Stimulated activated CD8-positive, alpha-beta memory T cell treated with anti-CD3 and anti-CD28 coated beads, Interleukin-4, amount 100 ng/mL, for 1 hour (primary cell): ENCODE data around the gene MAP4.
"Not testable (repeated sequence)": the region's sequence is repeated elsewhere in the genome, so short reads cannot be mapped to it uniquely, and the experiment has no call there.

Source experiments
- DNase-seq, 2 donors: peaks; one replicate each; pipeline ENCODE4 v3.0.0-alpha.2; 2020; ENCODE audit warnings: low read depth in 2 of 2, low spot score in 1 of 2

MAP4 gene

DNA sequence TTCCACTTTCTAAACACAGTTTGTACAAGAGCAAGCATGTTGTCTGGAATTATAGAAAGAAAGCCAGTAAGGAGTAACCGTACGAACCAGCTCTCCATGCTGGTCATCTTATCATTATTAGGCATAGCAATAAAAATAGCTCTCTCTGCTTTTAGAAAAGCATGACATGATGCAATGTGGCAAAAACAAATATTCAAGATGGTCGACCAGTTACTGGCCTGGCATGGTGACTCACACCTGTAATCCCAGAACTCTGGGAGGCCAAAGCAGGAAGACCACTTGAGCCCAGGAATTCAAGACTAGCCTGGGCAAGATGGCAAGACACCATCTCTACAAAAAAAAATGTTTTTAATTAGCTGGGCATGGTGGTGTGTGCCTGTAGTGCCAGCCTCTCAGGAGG, 2.6 kb upstream of the MAP4 start:
- no peak for DNase-seq

GRCh38 chr3:48015431-48016180, 610 bp downstream of the MAP4 start:
- no peak for DNase-seq

DNA sequence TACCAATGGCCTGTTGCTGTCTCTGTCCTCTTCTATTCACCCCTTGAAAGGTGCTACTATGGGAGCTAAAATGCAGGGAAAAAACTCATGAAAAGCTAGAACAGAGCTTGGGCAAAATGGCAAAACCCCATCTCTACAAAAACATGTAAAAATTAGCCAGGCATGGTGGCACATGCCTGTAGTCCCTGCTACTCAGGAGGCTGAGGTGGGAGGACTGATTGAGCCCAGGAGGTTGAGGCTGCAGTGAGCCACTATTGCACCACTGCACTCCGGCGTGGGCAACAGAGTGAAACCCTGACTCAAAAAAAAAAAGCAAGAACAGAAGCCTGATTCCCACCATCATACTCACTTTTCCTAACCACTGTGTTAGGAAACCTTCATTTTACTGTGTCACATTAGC, 1.9 kb downstream of the MAP4 start:
- no peak for DNase-seq

DNA sequence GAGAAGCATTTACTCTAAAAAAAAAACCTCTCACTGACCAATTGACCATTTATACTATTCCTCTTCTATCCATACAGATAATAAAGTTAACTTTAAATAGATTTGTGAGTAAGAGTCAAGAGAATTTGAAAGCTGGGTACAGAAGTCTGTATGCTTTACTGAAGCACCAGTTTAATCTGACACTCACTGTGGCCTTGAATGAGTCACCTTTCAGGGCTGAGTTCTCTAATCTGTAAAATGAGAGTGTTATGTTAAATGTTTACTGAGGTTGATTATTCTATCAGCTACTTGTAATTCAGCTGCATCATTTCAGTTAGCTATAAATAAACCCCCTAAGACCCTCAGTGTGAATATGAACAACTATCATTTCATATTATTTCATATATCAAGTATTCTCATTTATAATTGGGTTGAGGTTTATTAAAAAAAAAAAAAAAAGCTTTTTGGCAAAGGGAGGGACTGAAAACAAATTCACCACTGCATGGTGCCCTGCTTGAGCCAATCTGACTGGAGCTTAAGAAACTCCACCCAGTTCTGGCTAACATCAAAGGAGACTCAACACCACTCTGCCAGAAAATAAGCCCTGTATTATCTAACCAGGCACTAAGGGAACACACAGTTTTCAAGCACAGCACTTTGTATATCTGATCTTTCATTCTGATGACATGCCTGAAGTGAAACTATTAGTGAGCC, 2.8 kb downstream of the MAP4 start:
- DNase-seq: no peak

- DNase-seq: no peak
Observed at GRCh38 chr3:48012659-48013058, 3.6 kb downstream of the MAP4 start.

DNA sequence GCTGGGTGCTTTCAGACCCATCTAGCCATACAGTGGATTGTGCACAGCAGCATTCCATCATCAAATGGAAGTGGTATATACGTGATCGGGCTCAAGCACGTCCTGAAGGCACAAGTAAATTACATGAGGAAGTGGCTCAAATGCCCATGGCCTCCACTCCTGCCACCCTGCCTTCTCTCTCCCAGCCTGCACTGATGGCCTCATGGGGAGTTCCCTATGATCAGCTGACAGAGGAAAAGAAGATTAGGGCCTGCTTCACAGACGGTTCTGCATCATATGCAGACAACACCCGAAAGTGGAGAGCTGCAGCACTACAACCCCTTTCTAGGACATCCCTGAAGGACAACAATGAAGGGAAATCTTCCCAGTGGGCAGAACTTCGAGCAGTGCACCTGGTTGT, 8.2 kb downstream of the MAP4 start:
- not testable (repeated sequence) for DNase-seq

DNA sequence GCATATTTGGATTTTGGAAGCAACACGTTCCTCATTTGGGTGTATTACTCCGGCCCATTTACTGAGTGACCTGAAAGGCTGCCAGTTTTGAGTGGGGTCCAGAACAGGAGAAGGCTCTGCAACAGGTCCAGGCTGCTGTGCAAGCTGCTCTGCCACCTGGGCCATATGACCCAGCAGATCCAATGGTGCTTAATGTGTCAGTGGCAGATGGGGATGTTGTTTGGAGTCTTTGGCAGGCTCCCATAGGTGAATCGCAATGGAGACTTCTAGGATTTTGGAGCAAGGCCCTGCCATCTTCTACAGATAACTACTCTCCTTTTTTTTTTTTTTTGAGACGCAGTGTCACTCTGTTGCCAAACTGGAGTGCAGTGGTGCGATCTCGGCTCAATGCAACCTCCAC, 8.9 kb downstream of the MAP4 start:
- not testable (repeated sequence) for DNase-seq

- DNase-seq: not testable (repeated sequence)
Observed at GRCh38 chr3:48006794-48007193, 9.4 kb downstream of the MAP4 start.

DNA sequence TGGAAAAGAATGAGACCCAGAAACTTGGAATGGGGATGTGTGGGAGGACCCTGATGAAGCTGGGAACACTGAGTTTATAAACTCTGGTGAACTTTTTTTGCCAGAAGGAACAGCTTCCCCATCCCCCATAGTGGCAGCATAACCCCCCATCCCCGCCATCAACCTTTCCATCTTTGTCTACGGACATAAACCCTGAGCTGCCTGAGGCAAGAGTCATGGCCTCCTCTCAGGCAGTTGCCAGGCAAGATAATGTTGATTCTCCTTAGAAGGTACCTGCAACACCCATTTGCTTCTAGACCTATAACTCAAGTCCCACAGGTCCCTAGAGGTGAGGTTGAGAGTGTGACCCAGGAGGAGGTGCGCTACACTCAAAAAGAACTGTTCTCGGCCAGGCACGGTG, 11.5 kb downstream of the MAP4 start:
- DNase-seq: no peak

DNA sequence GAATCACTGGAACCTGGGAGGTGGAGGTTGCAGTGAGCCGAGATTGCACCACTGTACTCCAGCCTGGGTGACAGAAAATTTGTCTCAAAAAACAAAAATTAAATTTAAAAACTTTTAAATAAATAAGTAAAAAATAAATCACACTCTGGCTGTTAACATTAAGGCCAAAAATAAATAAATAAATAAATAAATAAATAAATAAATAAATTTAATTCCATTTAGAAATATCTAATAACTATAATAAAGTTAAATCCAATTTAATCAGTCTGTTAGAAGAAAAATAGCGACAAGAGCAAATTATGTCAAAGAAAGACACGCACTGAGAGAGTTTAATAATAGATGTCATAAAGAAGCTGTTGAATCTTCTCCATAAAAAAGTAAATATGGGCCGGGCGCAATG, 13.4 kb downstream of the MAP4 start:
- DNase-seq: no peak

DNA sequence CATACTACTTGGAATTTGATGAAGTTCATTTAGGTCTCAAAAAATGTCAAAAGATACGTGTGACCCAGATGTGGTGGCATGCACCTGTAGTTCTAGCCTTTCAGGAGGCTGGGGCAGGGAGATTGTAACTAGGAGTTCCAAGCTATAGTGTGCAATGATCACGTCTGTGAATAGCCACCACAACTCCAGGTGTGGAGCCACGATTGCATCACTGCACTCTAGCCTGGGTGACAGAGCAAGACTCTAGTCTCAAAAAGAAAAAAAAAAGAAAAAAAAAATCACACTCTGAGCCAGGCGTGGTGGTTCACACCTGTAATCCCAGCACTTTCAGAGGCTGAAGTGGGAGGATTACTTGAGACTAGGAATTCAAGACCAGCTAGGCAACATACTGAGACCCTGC, 14.2 kb downstream of the MAP4 start:
- no peak for DNase-seq

- no peak for DNase-seq
Observed at GRCh38 chr3:48000212-48000611, 16.0 kb downstream of the MAP4 start.

- no peak for DNase-seq
Observed at GRCh38 chr3:47996440-47996839, 19.8 kb downstream of the MAP4 start.

DNA sequence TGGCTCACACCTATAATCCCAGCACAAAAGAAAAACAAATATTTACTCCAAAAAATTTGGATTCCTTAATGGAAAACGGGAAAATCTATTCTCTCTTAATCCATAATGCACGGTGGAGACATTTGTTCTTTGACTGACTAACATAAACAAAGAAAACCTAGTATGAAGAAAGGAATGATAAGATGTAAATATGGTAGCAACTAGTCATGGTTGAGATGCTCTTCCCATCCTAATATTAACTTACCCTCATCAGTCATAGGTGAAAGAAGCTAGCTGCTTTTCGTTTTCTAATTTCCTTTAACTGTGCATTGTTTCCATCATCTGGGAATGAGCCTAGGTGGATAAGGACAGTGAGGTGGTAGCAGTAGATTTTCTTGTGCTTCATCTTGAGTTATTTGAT, 22.0 kb downstream of the MAP4 start:
- no peak for DNase-seq

DNA sequence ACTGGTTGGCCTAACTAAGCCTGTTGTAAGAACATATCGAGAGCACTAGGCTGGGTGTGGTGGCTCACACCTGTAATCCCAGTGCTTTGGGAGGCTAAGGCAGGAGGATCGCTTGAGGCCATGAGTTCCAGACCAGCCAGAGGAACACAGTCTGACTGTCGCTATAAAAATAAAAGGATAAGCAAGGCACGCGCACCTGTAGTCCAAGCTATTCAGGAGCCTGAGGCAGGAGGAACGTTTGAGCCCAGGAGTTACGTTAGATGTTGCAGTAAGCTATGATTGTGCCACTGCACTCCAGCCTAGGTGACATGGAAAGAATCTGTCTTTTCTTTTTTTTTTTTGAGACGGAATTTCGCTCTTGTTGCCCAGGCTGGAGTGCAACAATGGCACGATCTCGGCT, 24.9 kb downstream of the MAP4 start:
- no peak for DNase-seq

- DNase-seq: peak; percentile 23 to 51
Observed at GRCh38 chr3:47989981-47990440, 26.2 kb downstream of the MAP4 start.

DNA sequence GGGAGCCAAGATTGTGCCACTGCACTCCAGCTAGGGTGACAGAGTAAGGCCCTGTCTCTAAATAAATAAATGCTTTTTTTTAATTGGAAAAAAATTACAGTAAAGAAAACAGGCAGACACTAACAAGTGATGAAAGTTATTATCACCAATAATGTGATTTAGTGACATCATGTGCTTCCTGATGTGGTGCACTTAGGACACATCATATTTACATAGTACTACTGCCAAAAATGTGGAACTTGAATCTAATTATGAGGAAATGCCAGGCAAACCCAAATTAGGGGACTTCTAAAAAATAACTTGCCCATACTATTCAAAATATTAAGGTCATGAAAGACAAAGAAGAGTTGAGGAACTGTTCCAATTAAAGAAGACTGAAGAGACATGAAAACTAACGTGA, 30.8 kb downstream of the MAP4 start:
- no peak for DNase-seq

GRCh38 chr3:47984075-47984728, 32.0 kb downstream of the MAP4 start:
- DNase-seq: no peak

DNA sequence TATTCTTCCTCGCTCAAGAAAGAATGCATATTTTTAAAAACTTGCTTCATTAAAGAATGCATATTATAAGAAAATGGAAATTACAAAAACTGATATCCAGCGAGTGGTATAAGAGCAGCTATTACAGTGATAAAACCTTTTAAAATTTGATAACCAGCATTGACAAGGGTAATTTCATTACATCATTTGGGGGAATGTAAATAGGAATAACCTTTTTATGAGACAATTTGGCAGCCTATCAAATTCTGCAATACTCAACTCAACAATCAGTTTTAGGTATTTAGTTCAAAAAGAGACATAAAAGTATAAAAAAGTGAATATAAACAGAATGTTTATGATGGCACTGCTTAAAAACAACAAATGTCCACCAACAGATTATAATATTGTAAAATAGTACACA, 35.4 kb downstream of the MAP4 start:
- DNase-seq: no peak

- DNase-seq: no peak
Observed at GRCh38 chr3:47979070-47979469, 37.1 kb downstream of the MAP4 start.

DNA sequence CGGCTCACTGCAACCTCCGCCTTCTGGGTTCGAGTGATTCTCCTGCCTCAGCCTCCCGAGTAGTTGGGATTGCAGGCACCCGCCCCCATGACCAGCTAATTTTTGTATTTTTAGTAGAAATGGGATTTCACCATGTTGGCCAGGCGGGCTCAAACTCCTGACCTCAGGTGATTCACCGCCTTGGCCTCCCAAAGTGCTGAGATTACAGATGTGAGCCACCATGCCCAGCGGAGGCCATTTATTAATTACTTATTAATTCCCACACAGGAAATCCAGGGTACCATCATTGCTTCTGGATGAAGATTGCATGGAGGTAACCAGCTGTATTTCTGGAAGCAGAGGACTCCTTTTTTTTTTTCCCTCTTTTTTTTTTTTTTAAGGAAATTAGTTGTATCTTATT, 37.8 kb downstream of the MAP4 start:
- DNase-seq: no peak

DNA sequence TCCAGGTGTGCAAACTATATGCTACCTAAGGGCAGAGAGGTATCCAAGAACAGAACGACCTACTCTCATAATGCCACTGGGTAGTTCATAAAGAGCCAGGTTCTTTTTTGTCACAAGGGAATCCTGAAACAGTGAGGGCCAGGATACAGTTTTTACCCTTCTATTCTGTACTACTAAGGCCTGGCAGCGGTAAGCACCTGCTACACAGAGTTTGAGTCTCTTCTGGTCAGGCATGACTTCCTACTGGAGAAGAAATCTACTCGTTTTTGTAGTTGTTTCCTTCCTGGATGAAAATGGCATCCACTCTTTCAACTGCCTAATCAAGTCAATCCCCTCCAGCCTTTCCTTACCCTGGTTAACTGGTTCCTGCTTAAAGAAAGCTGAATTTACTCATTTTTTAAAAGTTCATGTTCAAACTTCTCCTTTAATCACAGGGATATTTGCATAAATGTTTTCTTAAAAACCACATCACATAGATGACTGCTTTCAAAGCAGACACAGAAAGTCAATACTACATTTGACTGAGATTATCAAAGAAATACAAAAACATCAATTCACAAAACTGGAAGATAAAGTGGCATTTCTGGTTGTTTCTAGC, 40.0 kb downstream of the MAP4 start:
- DNase-seq: no peak
